ENCODE data around the gene MBLAC1. TPM values are rescaled to one million over a fixed set of nuclear protein-coding genes. Genes with fewer than 3 reads are reported as not detected.

Gene MBLAC1
- total and polyA plus RNA-seq, 9 of the 15 experiments (the other 6 are each of a cell fraction or from before 2014, with no cell fraction given): 0.03 to 3.1 (median 0.52) TPM

GRCh38 chr7:100166317-100166940 lies 39.7 kb downstream of the MBLAC1 start:
- H3K4me3 ChIP-seq: no peak overlapping the region
- intact Hi-C loops (cut with micrococcal nuclease): no loop called here

More at GRCh38 chr7:100166317-100166940, 39.7 kb downstream of the MBLAC1 start:
- no peak overlapping the region for H3K27ac ChIP-seq (ENCODE audit: extremely low read depth, low read depth, low read length)
- no peaks in the 10 kb centered on the region for H4K20me1 ChIP-seq (replicated peaks; ENCODE audit: control insufficient read depth, insufficient read depth, low read length)
- FAIRE-seq (no peak), DNase-seq (ENCODE audit: extremely low read depth in 1 of 4, low spot score in 3 of 4) (no peak), ATAC-seq (no peak)
- BruUV-seq (replicated peaks): no TSS peak
- H3K4me2 ChIP-seq (ENCODE audit: insufficient read depth, low read length): peak overlapping the region; percentile 91; the same call in 1 of the 2 replicates
- no peaks in the 10 kb centered on the region for H3K79me2 ChIP-seq (ENCODE audit: control insufficient read depth, insufficient read depth, low read length)
- peaks cover 47 to 48% of the 10 kb centered on the region in 2 experiments for H3K4me1 ChIP-seq (replicated peaks in 1 of 2; ENCODE audit: control insufficient read depth in 2 of 2, insufficient read depth in 2 of 2, low read length in 2 of 2)
- peak overlapping the region; percentile 86; the same call in 1 of the 2 replicates for H2AFZ ChIP-seq (ENCODE audit: low read depth, low read length)
- H3K9me3 ChIP-seq (replicated peaks; ENCODE audit: control insufficient read depth, insufficient read depth, low read depth, low read length): no peaks in the 10 kb centered on the region
- peak overlapping the region in 1 of 2 experiments; percentile 90; a peak in 2 of 4 replicates for H3K9ac ChIP-seq (ENCODE audit: insufficient read depth in 1 of 2, low read depth in 2 of 2, low read length in 2 of 2)
- POLR2A ChIA-PET: interaction anchor here (0.7 to 1.6 kb wide), 7 partner anchors 9 to 263 kb away, joined by 3 to 7 read pairs (median 3); partner anchors contain the start of genes GPC2, LAMTOR4, MEPCE and STAG3
- no peaks in the 10 kb centered on the region for H3K9me1 ChIP-seq (ENCODE audit: control insufficient read depth, insufficient read depth, low read length)
- CTCF ChIA-PET (ENCODE audit: low intra/inter-chr PET ratio): no interaction called here
- WGBS (ENCODE audit: insufficient coverage, low coverage, missing lambda C conversion rate): 78% methylated on average over 16 of the region's 16 CpGs
- in situ Hi-C loops (cut with MboI): no loop called here
- H3K36me3 ChIP-seq (ENCODE audit: control insufficient read depth, insufficient read depth, low read length): no peaks in the 10 kb centered on the region
- no peak for TF ChIP-seq ELF1 (tag; IDR thresholded peaks at IDR 0.05)
- no peak for TF ChIP-seq MYBL2 (IDR thresholded peaks at IDR 0.05; ENCODE audit: low read depth)
- TF ChIP-seq MYBL2 (CRISPR knock-in tag; IDR thresholded peaks at IDR 0.05; ENCODE audit: borderline replicate concordance): no peak
- no peak for TF ChIP-seq SREBF1 (IDR thresholded peaks at IDR 0.05; ENCODE audit: borderline replicate concordance, low read depth, low read length)
- no peak for TF ChIP-seq KLF13 (tag; IDR thresholded peaks at IDR 0.05; ENCODE audit: borderline replicate concordance, low read depth)
- H3K27me3 ChIP-seq (ENCODE audit: control insufficient read depth in 2 of 2, insufficient read depth in 2 of 2, low read length in 2 of 2): no peaks in the 10 kb centered on the region
